ENCODE measurements around the gene PYGL. TPM values are rescaled to one million over a fixed set of nuclear protein-coding genes. Genes with fewer than 3 reads are reported as not detected.
A peak's percentile ranks its signal among the peaks of the same experiment; 100 is the strongest.
"Not testable (repeated sequence)": the region's sequence is repeated elsewhere in the genome, so short reads cannot be mapped to it uniquely, and the experiment has no call there.

The PYGL gene
- polyA plus RNA-seq, 4 donors: 16.1 to 34.0 (median 19.4) TPM

- no peak for DNase-seq (ENCODE audit: low read depth in 4 of 4, low spot score in 3 of 4)
Measured at GRCh38 chr14:50929506-50929905, 14.8 kb downstream of the PYGL start.

DNA sequence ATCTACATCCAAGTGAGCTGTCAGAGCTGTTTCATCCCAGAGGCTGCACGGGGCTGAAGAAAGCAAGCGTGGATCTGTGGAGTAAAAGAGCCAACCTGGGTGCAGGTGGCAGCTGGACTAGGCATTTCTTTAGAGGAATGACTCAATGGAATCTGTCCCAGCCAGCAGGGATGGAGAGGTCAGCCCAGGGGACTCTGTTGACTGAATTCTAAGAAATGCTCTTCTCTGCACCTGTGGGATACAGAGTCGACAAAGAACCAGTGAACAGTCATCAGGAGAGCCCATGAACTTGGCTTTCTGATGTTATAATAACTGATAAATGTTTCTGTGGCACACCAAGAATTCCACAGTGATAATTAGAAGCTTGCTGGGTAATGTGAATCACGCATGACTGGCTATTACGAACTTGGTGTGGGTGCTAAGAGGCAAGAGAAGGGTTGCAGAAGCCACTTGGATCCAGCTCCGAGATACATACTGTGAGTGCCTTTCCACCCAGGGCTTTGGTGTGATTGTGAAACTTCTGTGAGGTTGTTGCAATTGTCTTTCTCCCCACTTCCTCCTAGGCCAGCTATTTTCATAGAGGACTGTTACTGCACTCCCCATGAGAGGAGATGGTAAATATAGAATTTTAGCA is 16.2 kb downstream of the PYGL start:
- no peak for DNase-seq (ENCODE audit: low read depth in 4 of 4, low spot score in 3 of 4)

- DNase-seq (ENCODE audit: low read depth in 4 of 4, low spot score in 3 of 4): no peak
Measured at GRCh38 chr14:50926851-50927386, 17.4 kb downstream of the PYGL start.

- no peak for DNase-seq (ENCODE audit: low read depth in 4 of 4, low spot score in 3 of 4)
Measured at GRCh38 chr14:50924843-50925242, 19.4 kb downstream of the PYGL start.

DNA sequence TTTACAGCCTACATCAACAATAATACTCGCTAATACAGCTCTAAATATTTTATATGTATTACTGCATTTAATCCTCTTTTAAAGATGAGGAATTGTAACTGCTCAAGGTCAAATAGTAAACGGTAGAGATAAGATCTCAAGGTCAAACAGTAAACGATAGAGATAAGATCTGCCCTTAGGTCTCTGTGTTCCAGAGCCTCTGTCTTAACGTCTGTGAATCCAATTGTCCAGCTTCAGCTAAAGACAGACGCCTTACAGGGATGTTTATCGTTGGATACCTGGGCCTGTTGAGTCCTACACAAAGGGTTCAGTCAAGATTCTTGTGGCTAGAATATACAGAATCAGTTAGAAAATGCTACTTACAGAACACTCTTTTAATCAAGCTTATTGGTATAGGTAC is 20.0 kb downstream of the PYGL start:
- no peak for DNase-seq (ENCODE audit: low read depth in 4 of 4, low spot score in 3 of 4)

- DNase-seq (ENCODE audit: low read depth in 4 of 4, low spot score in 3 of 4): no peak
Measured at GRCh38 chr14:50922803-50923202, 21.5 kb downstream of the PYGL start.

DNA sequence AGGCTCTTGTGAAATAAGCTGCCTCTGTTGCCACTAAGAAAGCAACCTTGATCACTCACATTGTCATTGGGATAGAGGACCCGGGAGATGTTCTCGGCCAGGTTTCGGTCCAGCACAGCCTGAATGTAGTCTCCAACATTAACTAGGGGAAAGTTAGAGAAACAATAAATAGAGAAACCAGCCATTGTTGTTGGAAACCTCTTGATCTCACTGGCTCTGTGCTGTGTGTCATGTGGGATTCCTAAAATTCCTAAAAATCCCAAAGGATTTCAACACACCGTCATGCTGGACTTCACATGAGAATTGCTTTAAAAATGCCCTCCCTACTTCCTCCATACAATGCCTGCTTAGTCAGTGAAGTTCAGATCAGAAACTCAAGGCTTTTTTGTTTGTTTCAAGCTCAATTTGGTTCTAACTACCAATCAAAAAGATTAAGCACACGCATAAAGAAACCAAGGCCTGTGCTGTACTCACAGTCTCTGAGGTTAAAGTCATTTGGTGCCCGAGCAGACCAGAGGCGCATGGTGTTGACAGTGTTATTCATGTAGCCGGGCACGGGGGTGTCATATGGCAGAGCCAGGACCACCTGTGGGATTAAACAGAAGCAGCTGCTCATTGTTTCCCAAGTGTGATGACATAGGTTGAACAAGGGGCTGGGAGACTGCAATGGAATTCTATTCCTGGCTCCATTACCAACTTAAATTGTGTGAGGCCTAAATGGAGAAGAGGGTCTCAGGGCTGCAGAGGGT is 23.6 kb downstream of the PYGL start:
- DNase-seq (ENCODE audit: low read depth in 4 of 4, low spot score in 3 of 4): peak in 1 of 4 donors; percentile 11

- DNase-seq (ENCODE audit: low read depth in 4 of 4, low spot score in 3 of 4): not testable (repeated sequence)
Measured at GRCh38 chr14:50919524-50919923, 24.8 kb downstream of the PYGL start.

GRCh38 chr14:50917449-50917848 is 26.8 kb downstream of the PYGL start:
- DNase-seq (ENCODE audit: low read depth in 4 of 4, low spot score in 3 of 4): no peak

- no peak for DNase-seq (ENCODE audit: low read depth in 4 of 4, low spot score in 3 of 4)
Measured at GRCh38 chr14:50910495-50911420, 33.5 kb downstream of the PYGL start.

DNA sequence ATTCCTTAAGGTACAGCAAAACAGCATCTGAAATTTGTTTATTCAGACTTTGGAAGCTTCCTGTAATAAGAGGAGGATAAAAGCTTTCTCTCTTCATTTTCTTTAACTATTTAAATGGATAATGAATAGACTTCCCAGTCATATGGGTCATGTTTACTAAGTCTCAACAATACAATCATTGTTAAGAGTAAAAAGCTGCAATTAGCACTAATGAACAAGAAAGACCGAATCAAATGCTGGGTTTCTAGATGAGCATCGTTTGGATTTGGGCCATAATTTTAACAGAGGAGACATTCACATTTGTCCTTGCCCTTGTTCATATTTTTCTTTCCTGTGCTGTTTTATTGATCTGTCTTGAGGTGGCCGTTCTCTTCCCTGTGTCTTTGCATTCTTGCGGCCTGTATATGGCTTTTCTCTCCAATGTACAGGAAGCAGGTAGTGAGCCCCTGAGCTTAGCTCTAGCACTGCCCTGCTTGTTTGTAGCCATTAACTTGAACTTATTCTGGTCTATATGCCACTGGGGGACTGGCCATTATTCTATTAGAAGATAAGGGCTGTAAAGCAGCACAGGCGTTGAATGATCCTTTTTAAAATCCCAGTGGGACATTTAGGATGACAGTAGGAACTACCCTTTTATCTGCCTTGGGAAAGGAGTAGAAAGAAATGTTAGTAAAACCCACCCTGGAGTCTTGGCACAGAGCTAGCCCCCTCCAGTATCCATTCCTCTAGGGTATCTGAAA is 37.8 kb downstream of the PYGL start:
- no peak for DNase-seq (ENCODE audit: low read depth in 4 of 4, low spot score in 3 of 4)

- no peak for DNase-seq (ENCODE audit: low read depth in 4 of 4, low spot score in 3 of 4)
Measured at GRCh38 chr14:50904719-50905118, 39.6 kb downstream of the PYGL start.

- no peak for DNase-seq (ENCODE audit: low read depth in 4 of 4, low spot score in 3 of 4)
Measured at GRCh38 chr14:50901361-50901760, 42.9 kb downstream of the PYGL start.

- no peak for DNase-seq (ENCODE audit: low read depth in 4 of 4, low spot score in 3 of 4)
Measured at GRCh38 chr14:50897658-50898175, 46.6 kb downstream of the PYGL start.

- DNase-seq (ENCODE audit: low read depth in 4 of 4, low spot score in 3 of 4): not testable (repeated sequence)
Measured at GRCh38 chr14:50897005-50897404, 47.3 kb downstream of the PYGL start.

DNA sequence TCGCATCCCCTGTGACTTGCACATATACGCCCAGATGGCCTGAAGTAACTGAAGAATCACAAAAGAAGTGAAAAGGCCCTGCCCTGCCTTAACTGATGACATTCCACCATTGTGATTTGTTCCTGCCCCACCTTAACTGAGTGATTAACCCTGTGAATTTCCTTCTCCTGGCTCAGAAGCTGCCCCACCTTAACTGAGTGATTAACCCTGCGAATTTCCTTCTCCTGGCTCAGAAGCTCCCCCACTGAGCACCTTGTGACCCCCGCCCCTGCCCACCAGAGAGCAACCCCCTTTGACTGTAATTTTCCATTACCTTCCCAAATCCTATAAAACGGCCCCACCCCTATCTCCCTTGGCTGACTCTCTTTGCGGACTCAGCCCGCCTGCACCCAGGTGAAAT is 47.9 kb downstream of the PYGL start:
- not testable (repeated sequence) for DNase-seq (ENCODE audit: low read depth in 4 of 4, low spot score in 3 of 4)

DNA sequence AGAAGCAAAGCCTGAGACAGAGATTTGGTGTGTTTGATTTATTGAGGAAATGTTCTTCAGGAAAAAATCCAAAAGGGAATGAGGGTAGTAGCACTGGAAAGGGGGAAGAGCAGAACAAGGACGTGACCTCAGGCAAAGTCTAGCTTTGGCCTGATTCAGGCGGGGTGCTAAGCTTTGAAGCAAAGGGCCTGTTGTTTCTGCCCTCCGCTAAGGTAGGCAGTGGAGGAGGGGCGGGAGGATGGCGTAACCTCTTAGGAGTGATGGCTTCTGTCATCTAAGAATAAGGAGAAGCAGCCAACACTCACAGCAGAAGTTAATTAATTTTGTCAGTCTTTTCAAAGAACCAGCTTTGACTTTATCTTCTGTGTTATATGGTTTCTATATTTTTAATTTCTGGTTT is 52.0 kb downstream of the PYGL start:
- DNase-seq (ENCODE audit: low read depth in 4 of 4, low spot score in 3 of 4): no peak

DNA sequence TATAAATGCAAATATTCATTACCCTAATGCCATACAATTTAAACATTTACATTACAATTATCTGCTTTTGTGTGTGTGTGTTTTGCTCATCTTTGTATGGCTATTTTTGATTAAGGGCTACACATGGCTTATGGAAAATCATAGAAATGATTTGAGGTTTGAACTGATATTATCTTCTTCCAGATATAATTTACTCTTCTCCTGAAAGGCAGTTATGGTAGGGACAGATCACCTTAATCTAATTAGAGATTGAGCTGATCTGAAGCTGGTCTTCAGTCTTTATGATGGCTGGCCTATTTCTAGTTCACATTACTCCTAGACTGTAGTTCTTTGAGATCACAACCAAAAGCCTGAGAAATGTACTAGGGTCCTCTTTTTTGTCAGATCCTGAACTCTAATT is 56.8 kb downstream of the PYGL start:
- DNase-seq (ENCODE audit: low read depth in 4 of 4, low spot score in 3 of 4): no peak

DNA sequence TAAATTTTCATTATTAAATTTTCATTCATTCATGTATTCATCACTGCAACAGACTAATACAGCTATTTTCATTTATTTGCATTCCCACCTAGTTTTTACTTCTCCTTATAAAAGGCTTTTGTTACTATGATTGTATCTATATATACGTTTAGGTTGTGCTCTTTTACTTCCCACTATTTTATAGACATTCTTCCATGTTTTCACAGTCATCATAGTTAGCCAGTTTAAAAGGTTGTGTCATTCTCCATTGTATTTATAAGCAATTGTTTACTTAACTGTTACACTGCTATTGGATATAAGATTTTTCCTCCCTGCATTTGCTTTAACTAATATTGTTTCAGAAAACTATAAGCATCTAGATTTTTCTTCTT is 60.5 kb downstream of the PYGL start:
- DNase-seq (ENCODE audit: low read depth in 4 of 4, low spot score in 3 of 4): no peak

All from left renal pelvis (tissue), 4 donors.